GM19025 (cell line): ENCODE measurements around the gene CLEC6A.
A peak's percentile ranks its signal among the peaks of the same experiment; 100 is the strongest.
"Not testable (repeated sequence)": the region's sequence is repeated elsewhere in the genome, so short reads cannot be mapped to it uniquely, and the experiment has no call there.

Source experiments
- ATAC-seq: cut with Tn5 transposase; IDR thresholded peaks from one replicate; pipeline ENCODE4 v1.9.1; 2021; ENCODE audit warnings: mild to moderate bottlenecking, low read depth, moderate library complexity; ENCODE audit not compliant: unreplicated experiment

The CLEC6A gene

DNA sequence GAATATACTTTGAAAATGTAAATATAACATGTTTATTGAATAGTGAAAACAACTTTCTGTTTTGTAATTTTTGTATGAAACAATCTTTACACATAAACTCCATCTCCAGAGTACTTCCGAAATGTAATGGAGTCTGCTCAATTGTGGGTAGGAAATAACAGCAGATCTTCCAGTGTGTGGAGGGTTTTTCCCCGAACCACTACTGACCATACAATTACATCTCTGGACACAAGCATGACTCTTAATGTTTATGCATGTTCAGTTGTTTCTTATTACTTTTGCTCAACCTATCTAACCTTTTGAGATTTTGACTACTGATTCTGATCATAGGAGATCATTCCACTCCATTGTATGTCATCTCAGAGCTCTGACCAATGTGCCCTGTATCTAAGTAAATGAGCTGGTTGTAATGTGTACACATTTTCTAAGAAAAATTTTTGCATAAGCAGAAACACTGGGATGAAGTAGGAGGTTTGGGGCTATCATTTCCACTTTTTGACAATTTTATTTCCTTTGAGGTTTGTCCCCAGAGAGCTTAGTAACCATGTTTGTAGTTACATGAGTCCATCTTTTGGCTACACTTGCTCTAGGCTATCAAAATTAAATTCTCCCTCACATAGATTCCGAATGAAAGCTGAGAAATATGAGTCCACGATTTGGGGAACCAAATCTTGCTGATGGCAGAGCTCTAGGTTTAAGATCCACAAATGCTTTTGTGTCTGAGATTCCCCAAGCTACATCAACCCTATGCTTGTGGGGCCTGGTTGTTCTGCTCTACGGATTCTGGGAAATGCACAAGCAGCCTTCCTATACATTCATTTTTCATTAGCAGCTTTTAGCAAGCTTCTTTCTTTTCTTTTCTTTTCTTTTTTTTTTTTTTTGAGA, 36.1 kb downstream of the CLEC6A start:
- ATAC-seq = no peak

DNA sequence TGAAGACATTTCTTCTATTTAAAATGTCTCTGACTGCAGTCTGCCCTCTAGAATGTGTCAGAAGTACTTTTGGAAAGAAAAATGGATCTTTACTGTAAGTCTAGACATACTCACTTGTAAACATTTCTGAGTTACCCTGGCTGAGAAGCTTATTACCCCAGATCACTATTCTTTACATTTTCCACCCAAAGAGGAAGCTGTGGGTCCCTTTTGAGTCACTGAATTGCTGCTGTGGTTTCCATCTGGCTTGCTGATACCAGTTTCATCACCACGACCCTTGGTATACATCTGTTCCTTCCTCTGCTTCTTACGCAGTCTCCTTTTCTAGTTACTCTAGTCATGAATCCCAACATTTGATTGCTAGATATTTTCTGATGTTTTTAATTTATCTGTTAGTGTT, 37.3 kb downstream of the CLEC6A start:
- peak; percentile 78 for ATAC-seq

DNA sequence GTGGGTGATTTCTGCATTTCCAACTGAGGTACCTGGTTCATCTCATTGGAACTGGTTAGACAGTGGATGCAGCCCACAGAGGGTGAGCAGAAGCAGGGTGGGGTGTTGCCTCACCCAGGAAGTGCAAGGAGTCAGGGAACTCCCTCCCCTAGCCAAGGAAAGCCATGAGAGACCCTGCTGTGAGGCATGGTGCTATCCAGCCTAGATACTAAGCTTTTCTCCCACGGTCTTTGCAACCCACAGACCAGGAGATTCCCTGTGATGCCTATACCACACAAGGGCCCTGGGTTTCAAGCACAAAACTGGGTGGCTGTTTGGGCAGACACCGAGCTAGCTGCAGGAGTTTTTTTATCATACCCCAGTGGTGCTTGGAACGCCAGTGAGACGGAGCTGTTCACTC, 39.9 kb downstream of the CLEC6A start:
- ATAC-seq = not testable (repeated sequence)

DNA sequence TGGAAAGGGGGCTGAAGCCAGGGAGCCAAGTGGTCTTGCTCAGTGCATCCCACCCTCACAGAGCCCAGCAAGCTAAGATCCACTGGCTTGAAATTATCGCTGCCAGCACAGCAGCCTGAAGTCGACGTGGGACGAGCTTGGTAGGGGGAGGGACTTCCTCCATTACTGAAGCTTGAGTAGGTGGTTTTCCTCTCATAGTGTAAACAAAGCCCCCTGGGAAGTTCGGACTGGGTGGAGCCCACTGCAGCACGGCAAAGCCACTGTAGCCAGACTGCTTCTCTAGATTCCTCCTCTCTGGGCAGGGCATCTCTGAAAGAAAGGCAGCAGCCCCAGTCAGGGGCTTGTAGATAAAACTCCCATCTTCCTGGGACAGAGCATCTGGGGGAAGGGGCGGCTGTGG, 40.3 kb downstream of the CLEC6A start:
- not testable (repeated sequence) for ATAC-seq

DNA sequence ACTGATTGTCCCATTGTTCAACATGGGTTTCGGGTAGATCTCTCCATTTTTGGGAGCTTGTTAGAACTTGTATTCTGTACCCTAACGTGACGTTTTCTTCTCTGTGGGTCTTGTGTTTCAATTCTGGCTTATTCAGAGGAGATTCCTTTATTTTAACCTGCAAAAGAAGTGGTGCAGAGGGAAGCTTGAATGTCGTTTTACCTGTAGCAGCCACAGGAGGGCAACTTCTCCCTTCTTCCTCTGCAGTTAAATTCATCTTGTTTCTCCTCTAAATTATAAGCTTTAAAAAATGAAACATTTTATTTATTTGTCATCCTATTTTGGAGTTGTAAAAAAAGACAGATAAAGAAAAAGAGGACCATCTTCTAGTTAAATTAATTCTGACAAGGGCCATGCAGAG, 43.9 kb downstream of the CLEC6A start:
- ATAC-seq = no peak

DNA sequence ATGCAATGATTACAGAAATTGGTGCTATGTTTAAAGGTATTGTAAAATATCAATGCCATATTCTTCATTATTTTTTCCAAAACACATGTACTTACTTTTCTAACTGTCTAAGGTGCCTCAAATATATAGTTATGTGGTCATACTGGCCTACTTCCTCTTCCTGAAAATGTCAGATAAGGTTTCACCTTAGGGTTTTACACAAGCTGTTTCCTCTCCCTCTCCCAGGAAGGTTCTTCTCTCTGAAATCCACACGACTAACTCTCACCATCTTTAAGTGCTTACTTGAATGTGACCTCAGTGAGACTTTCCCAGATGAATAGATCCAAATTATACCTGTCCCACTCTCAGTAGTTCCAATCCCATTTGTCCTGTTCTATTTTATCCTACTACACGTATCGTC, 46.0 kb downstream of the CLEC6A start:
- no peak for ATAC-seq

DNA sequence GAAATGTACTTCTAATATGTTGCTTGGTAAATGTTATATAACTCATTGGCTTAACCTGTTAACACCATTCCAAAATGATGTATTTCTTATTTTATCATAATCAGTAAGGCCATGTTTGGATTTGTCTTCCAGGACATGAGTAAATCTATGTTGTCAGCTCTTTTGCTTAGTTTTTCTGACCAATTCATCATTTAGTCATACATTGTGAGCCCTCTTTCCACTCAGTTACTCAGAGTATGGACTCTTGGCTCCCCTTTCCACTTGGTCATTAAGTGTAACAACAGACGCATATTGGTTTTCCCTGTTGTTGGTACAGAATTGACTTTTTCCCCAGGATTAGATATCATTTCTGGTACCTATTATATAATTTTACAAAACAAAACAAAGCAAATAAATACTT, 48.6 kb downstream of the CLEC6A start:
- no peak for ATAC-seq

DNA sequence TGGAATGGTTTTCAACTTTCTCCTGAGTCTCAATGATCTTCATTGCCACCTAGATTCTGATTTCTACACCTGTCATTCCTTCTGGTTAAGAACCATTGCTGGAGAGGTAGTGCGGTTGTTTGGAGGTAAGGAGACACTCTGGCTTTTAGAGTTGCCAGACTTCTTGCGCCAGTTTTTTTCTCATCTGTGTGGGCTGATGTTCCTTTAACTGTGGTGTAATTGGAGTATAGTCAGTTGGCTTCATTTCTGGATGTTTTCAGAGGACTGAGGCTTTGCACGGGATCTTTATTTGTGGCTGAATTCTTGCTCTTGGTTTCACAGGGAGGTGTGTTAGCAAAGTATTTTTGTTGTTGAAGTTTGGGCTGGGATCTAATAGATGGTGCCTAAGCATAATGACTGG, 51.8 kb downstream of the CLEC6A start:
- no peak for ATAC-seq

DNA sequence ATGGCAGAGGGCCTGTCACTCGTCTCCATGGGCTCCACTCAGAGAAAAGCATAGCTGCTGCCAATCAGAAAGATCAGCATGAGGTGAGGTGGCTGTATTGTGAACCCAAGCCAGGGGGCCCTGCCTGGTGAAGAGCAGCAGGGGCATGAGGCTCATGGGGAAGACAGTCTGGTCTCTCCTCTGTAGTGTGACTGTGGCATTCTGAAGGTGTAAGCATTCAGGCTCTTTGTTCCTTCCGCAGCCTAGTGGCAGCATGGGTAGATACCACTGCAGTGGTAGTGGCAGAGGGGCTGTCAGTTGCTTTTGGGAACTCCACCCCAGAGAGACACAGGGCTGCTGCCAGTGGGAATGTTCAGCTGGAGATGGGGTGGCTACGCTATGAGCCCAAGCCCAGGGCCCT, 52.5 kb downstream of the CLEC6A start:
- ATAC-seq = no peak

DNA sequence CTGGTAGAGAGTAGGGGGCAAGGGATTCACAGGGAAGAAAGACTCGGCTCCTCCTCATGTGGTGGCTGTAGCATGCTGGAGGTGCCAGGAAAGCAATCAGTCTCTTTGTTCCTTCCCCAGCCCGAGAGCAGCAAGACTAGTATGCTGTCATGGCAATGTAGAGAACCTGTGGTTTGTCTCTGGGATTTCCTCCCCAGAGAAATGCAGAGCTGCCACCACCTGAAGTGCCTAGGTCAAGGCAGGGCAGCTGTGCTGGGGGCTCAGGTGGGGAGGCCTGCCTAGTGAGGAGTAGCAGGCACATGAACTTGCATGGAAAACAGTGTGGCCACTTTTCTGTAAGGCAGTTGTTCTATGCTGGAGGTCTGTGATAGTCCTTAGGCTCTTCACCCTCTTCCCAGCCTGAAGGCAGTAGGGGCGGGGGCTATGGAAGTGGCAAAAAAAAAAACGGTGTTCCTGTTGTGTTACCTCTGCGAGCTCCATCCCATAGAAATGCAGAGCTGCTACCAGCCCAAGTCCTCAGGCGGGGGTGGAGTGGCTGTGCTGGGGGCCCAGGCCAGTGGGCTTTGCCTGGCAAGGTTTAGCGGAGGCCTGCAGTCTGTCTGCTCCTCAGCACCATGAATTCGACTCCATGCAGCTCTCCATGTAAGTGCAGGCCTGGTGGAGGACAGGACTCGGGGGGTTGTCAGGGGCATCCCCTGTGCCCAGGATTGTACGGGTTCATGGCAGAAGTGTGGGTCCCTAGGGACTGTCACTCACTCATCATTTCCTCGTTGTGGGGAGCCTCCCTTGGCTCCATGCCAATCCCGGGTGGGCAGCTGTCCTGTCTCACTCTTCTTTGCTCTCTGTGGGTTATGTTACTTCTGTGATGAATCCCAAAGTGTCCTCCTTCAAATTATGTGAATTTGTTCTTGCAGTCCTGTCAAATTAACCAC, 53.4 kb downstream of the CLEC6A start:
- ATAC-seq = no peak

DNA sequence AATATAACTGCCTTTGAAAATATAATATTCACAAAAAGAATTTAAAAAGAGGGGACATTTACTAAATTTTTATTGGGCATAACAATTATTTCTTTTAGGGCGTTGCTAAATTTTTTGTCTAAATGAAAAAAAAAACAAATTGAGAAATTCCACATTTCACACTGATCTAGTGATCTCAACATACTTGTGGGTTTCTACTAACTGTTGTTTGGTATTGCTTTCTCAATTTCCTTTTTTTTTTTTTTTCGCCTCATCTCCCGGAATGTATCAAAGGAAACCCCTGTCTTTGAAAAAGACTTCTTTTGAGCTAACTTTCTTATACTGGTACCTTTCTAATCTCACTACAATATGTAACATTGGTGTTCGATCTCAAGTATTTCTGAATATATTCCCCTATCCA, 57.5 kb downstream of the CLEC6A start, which contains the start of gene CLEC4D:
Gene CLEC4D (plus strand): TSS at position 248 of the 400 bp plus-strand sequence. CDS start 230 bp downstream, outside the sequence.
- ATAC-seq = no peak

DNA sequence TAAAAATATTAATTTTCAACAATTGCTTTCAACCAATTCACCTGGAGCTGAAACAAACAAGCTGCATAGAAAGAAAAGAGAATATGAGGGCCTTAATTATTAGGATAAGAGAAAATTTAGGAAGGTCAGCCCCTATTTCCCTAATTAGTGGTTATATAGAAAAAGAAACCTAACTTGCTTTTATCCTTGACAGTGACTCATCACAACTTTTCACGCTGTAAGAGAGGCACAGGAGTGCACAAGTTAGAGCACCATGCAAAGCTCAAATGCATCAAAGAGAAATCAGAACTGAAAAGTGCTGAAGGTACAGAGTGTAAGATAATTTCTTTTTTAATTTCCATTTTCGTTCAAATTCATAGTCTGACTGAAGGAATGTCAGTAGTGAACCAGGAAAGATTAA, 62.2 kb downstream of the CLEC6A start:
- ATAC-seq = no peak

DNA sequence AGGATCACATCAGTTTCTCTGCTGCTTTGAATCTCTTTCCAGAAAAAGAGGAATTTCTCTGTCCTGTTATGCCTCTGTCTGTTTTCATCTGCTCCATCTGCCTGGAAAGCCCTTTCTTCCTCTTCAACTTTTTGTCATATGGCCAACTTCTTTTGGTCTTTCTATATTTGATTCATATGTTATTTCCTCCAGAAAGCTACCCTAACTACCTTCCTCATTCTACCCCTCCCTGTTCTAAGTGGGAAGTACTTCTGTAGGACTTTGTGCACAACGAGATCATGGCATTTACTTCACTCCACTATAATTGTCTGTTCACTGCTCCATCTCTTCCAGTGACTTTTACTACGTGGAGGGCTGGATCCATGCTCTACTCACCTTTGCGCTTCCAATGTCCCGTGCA, 63.4 kb downstream of the CLEC6A start:
- no peak for ATAC-seq

DNA sequence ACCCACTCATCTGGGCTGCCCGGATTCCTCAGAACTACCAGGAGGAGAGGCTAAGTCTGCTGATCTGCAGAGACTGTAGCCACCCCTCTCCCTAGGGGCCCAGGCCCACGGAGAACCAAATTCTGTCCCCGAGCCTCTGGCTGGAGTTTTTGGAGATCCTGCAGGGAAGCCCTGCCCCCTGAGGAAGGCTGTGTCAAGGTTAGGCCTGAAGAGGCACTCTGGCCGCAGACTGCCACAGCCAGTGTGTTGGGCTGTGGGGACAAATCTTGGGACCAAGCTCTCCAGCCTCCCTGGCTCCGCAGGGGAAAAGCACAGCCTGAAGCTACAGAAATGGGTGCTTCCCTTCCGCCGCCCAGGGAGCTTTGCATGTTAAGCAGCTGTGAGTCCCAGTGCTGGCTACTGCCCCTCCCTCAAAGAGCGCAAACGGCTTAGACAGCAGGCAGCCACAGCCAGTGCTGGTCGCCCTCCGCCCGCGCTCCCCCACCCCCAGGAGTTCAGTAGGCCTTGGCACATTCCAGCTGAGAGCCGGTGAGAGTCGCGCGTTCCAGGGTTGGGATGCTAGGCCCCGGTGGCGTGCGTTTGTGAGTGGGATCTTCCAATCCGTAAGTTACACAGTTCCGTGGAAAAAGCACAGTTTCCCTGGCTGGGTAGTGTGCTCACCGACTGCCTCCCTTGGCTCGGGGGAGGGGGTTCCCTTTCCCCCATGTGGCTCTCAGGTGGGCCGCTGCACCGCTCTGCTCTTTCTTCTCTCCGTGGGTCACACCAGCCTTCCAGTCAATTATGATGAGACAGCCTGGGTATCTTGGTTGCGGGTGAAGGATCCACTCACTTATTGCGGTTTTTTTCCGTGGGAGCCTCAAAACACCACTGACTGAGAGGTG, 71.7 kb downstream of the CLEC6A start:
- no peak for ATAC-seq
